K562 (cell line): ENCODE data around the gene TGM5. TPM values are rescaled to one million over a fixed set of nuclear protein-coding genes. Genes with fewer than 3 reads are reported as not detected.

ENCODE experiments used
- ATAC-seq: fragments of 200-7000 bp; cut with Tn5 transposase; 3 replicates; pipeline ENCODE4 v1.9.1; 2020; ENCODE audit warnings: moderate library complexity
- BruUV-seq: library from RNA; stranded (reverse); fragments of 400-500 nt; replicated peaks from 2 replicates; lab custom pipeline; 2021; lab: Mats Ljungman, UMichigan
- CTCF ChIA-PET: fragments of 300-600 bp; formaldehyde crosslinking; extraction: SDS; loops from one replicate; lab custom pipeline; 2021; ENCODE audit warnings: low intra/inter-chr PET ratio; lab: Yijun Ruan, JAX
- POLR2A ChIA-PET: fragments of 300-600, 350-650 bp; sonication (Branson Sonifier 250); formaldehyde crosslinking; extraction: SDS; loops from one replicate; lab custom pipeline; 2021; ENCODE audit warnings: antibody characterized with exemption, inconsistent platforms; lab: Yijun Ruan, JAX
- DNase-seq, 4 experiments: peaks; one replicate each; pipeline versions ENCODE4 v3.0.0 to v3.0.0-alpha.2; 2011 to 2018; ENCODE audit warnings: low spot score in 3 of 4, mixed read lengths in 3 of 4; ENCODE audit errors: extremely low read depth in 1 of 4
- FAIRE-seq: peaks from 2 replicates; lab custom pipeline; 2011; peaks lifted over from hg19 to GRCh38; lab: Jason Lieb, UNC
- H2AFZ ChIP-seq: 2 replicates; pipeline ENCODE4 v1.6.0; 2011; ENCODE audit warnings: low read depth, low read length, control low read depth, inconsistent platforms
- H3K27ac ChIP-seq: fragments of 200-600 bp; 3 replicates; pipeline ENCODE4 v1.8.0; 2011; ENCODE audit warnings: low read depth, mild to moderate bottlenecking, control low read depth, inconsistent platforms, low read length, moderate library complexity, mixed read lengths; ENCODE audit errors: extremely low read depth
- H3K27me3 ChIP-seq, 2 experiments: fragments of 300-600 bp in 1 of 2; 2 replicates in 1 of 2; 3 replicates in 1 of 2; pipeline versions ENCODE4 v1.6.0 to v1.8.0; 2011; ENCODE audit warnings: inconsistent platforms in 2 of 2, low read length in 2 of 2, mild to moderate bottlenecking in 1 of 2, mixed read lengths in 1 of 2, moderate library complexity in 1 of 2; ENCODE audit not compliant: control insufficient read depth in 2 of 2, insufficient read depth in 2 of 2
- H3K36me3 ChIP-seq: fragments of 300-600 bp; 3 replicates; pipeline ENCODE4 v1.8.0; 2011; ENCODE audit warnings: mild to moderate bottlenecking, low read length, inconsistent platforms; ENCODE audit not compliant: control insufficient read depth, insufficient read depth
- H3K4me1 ChIP-seq, 2 experiments: fragments of 200-600 bp in 1 of 2; replicated peaks in 1 of 2; 2 replicates in 1 of 2; 3 replicates in 1 of 2; pipeline versions ENCODE4 v1.5.1 to v1.8.0; 2011; ENCODE audit warnings: inconsistent platforms in 2 of 2, low read length in 2 of 2, mild to moderate bottlenecking in 1 of 2, mixed read lengths in 1 of 2, moderate library complexity in 1 of 2; ENCODE audit not compliant: control insufficient read depth in 2 of 2, insufficient read depth in 2 of 2
- H3K4me2 ChIP-seq: 2 replicates; pipeline ENCODE4 v1.6.1; 2011; ENCODE audit warnings: low read length, control low read depth, inconsistent platforms, mixed read lengths; ENCODE audit not compliant: insufficient read depth
- H3K4me3 ChIP-seq: fragments of 200-600 bp; sonication (generic), shearing (Covaris generic); 2 replicates; pipeline ENCODE4 v1.5.1; 2016; ENCODE audit warnings: control low read depth, inconsistent platforms
- H3K79me2 ChIP-seq: fragments of 200-600 bp; 3 replicates; pipeline ENCODE4 v1.8.0; 2011; ENCODE audit warnings: low read length, inconsistent platforms; ENCODE audit not compliant: control insufficient read depth, insufficient read depth
- H3K9ac ChIP-seq, 2 experiments: 2 replicates each; pipeline versions ENCODE4 v1.6.0 to v1.6.1; 2011; ENCODE audit warnings: low read depth in 2 of 2, low read length in 2 of 2, control low read depth in 1 of 2, inconsistent platforms in 1 of 2, mild to moderate bottlenecking in 1 of 2, mixed read lengths in 1 of 2; ENCODE audit not compliant: insufficient read depth in 1 of 2
- H3K9me1 ChIP-seq: one replicate; pipeline ENCODE4 v1.6.0; 2011; ENCODE audit warnings: inconsistent platforms, mild to moderate bottlenecking, low read length, moderate library complexity; ENCODE audit not compliant: control insufficient read depth, insufficient read depth
- H3K9me3 ChIP-seq: replicated peaks from 2 replicates; pipeline ENCODE4 v1.5.1; 2011; ENCODE audit warnings: low read depth, low read length, inconsistent platforms; ENCODE audit not compliant: control insufficient read depth, insufficient read depth
- H4K20me1 ChIP-seq: replicated peaks from 2 replicates; pipeline ENCODE4 v1.6.1; 2011; ENCODE audit warnings: low read length, inconsistent platforms, mixed read lengths; ENCODE audit not compliant: control insufficient read depth, insufficient read depth
- FOXM1 ChIP-seq, 2 experiments: fragments of 450-650 bp in 1 of 2; sonication (generic) in 1 of 2; formaldehyde crosslinking in 1 of 2; IDR thresholded peaks; 2 replicates each; pipeline versions ENCODE4 v1.6.1 to v1.9.0; 2017 to 2022; ENCODE audit warnings: low read depth in 2 of 2, mild to moderate bottlenecking in 2 of 2, missing genetic modification reagents in 1 of 2, moderate library complexity in 1 of 2
- FUS ChIP-seq: fragments of 200-400 bp; formaldehyde crosslinking; optimal IDR thresholded peaks from 2 replicates; pipeline ENCODE3; 2017; ENCODE audit warnings: low read depth, low read length
- HNRNPL ChIP-seq: fragments of 200-400 bp; formaldehyde crosslinking; IDR thresholded peaks from 2 replicates; pipeline ENCODE4 v1.6.1; 2017; ENCODE audit warnings: low read depth, mild to moderate bottlenecking, low read length
- KAT8 ChIP-seq: fragments of 450-650 bp; IDR thresholded peaks from 2 replicates; pipeline ENCODE4 v1.6.1; 2016; ENCODE audit warnings: low read depth, mild to moderate bottlenecking
- MCM7 ChIP-seq, 2 experiments: fragments of 450-650 bp; IDR thresholded peaks; 2 replicates each; pipeline ENCODE4 v1.6.1; 2016 to 2018
- MTA1 ChIP-seq: fragments of 450-650 bp; IDR thresholded peaks from 2 replicates; pipeline ENCODE4 v1.6.1; 2017; ENCODE audit warnings: borderline replicate concordance
- MYC ChIP-seq, 2 experiments: fragments of 250-450 bp in 1 of 2; sonication (Bioruptor Pico) in 1 of 2; IDR thresholded peaks; 2 replicates each; pipeline versions ENCODE4 v1.5.1 to v1.6.1; 2012 to 2021; ENCODE audit warnings: low read depth in 2 of 2, borderline replicate concordance in 1 of 2, improper control_type of control experiment in 1 of 2, low read length in 1 of 2, mild to moderate bottlenecking in 1 of 2, moderate library complexity in 1 of 2
- NELFE ChIP-seq: IDR thresholded peaks from 2 replicates; pipeline ENCODE4 v1.6.1; 2011; ENCODE audit warnings: mild to moderate bottlenecking; ENCODE audit not compliant: insufficient read depth, insufficient read length
- PHF20 ChIP-seq: fragments of 450-650 bp; IDR thresholded peaks from 2 replicates; pipeline ENCODE4 v1.6.1; 2018; ENCODE audit not compliant: partially characterized antibody
- TEAD2 ChIP-seq: fragments of 450-650 bp; IDR thresholded peaks from 2 replicates; pipeline ENCODE4 v1.6.1; 2016; ENCODE audit warnings: missing genetic modification characterization, control low read depth, missing compliant biosample characterization
- ZNF263 ChIP-seq: sonication (generic); formaldehyde crosslinking; IDR thresholded peaks from 2 replicates; pipeline ENCODE4 v1.8.0; 2022; ENCODE audit warnings: mild to moderate bottlenecking, missing genetic modification reagents, borderline replicate concordance
- WGBS: fragments of 100-300 bp; shearing (Covaris generic); methylation state at CpG from one replicate; pipeline ENCODE4 v1.1.6; 2016; ENCODE audit warnings: low coverage, mixed read lengths; ENCODE audit not compliant: insufficient coverage; ENCODE audit errors: missing lambda C conversion rate; 5-methylcytosine and 5-hydroxymethylcytosine counted together
- in situ Hi-C: fragments of 300-500 bp; cut with MboI; formaldehyde crosslinking; loops from 4 replicates; pipeline ENCODE4 v1.15.0; 2018; ENCODE audit warnings: inconsistent platforms, mixed read lengths
- intact Hi-C: fragments of 100-400 bp; cut with micrococcal nuclease; formaldehyde crosslinking; loops from 2 replicates; pipeline ENCODE4 v1.14.2; 2022
- polyA plus RNA-seq, 8 experiments: library from polyadenylated mRNA; depleted of rRNA in 4 of 8; stranded (reverse) in 5 of 8; unstranded in 3 of 8; fragments of >200 nt; fragmentation: Nextera tagmentation in 2 of 8; fragmentation: Illumina TruSeq in 1 of 8; extraction: Ambion mirVana in 2 of 8; extraction: Trizol in 1 of 8; gene quantifications; 2 replicates each; pipeline versions ENCODE4 v1.2.1 to v1.2.3, GENCODE V29; 2011 to 2014; ENCODE audit warnings: inconsistent platforms in 1 of 8, missing spikeins in 1 of 8
- total RNA-seq, 7 experiments: library from RNA; depleted of rRNA in 6 of 7; stranded (reverse); fragments of >200 nt in 6 of 7; fragmentation: Illumina TruSeq in 2 of 7; extraction: Trizol in 2 of 7; gene quantifications; 2 replicates each; pipeline versions ENCODE4 v1.2.1 to v1.2.3, GENCODE V29; 2011 to 2021; ENCODE audit warnings: low replicate concordance in 1 of 7
- TF ChIP-seq, protein P1 (sequence below): IDR thresholded peaks from 3 replicates; pipeline ENCODE4 v1.6.1; 2011; ENCODE audit warnings: borderline replicate concordance, mild to moderate bottlenecking; ENCODE audit not compliant: insufficient read length, insufficient read depth
- TF ChIP-seq, protein P2 (sequence below): fragments of 450-650 bp; IDR thresholded peaks from 2 replicates; pipeline ENCODE4 v1.6.1; 2017; ENCODE audit warnings: antibody characterized with exemption, mild to moderate bottlenecking
- TF ChIP-seq, protein P3 (sequence below): sonication (generic); formaldehyde crosslinking; IDR thresholded peaks from 2 replicates; pipeline ENCODE4 v1.8.0; 2022; ENCODE audit warnings: mild to moderate bottlenecking, low read depth, missing genetic modification reagents

TGM5 gene
- total and polyA plus RNA-seq, 9 of the 15 experiments (the other 6 are each of a cell fraction or from before 2014, with no cell fraction given): 0.03 to 0.10 (median 0.07) TPM; not detected in 6

DNA sequence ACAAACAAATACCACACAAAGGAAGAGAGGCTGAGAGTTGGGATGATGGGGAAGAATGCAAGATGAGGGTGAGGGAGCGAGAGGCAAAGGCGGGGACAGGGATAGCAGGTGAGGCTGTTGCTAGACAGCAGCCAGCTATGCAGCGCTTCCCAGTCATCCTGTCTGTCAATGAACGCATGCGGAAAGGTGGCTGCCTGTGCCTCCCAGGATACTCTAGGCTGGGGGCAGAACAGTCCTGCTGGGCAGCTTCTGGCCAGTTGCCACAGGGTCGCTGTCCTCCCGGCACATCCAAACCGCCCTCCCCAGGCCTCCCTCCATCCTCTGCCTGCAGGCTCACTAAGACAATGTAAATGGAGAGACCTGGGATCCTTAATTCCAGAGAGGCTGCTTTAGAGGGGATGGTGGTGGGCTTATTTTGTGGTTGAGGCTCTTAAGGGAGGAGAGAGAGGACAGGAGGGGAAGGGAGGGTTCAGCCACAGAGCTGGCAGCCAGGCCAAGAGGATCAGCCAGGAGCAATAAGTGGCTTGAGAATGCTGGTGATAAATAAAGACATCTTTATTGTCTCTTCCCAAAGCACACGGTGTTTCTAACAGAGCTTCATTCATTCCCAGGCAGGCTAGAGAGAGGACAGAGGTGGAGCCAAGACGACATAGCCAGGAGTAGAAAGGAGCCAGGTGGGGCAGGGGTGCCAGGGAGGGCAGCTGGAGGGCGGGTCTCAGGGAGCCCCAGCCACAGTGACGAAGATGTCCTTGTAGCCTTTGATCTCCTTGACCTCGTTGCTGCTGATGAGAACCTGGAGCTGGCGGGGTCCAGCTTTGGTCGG is 9.2 kb upstream of the TGM5 start:
- Histone ChIP-seq H3K4me1 (no peaks in the 10 kb centered on the region), H3K36me3 (no peaks in the 10 kb centered on the region), H3K4me3 (no peak overlapping the region), H4K20me1 (no peaks in the 10 kb centered on the region; the same call in 1 of the 2 replicates), H3K9me1 (no peaks in the 10 kb centered on the region), H3K9me3 (no peaks in the 10 kb centered on the region), H3K27me3 (peaks cover 45 to 66% of the 10 kb centered on the region in 2 experiments; a peak in 4 of 5 replicates), H3K27ac (no peak overlapping the region), H2AFZ (no peak overlapping the region), H3K9ac (0 out of 4 replicates have a peak overlapping the region, but pooled peaks of 1 of the 2 experiments have one; percentile 29), H3K79me2 (no peaks in the 10 kb centered on the region), H3K4me2 (no peak overlapping the region)
- FAIRE-seq: no peak
- BruUV-seq: no TSS peak
- in situ Hi-C loops: loop anchor here (5.0 to 10.0 kb wide), 2 partner anchors 69 to 561 kb away; no protein-coding TSS in a partner anchor
- CTCF ChIA-PET: no interaction called here
- no peak for DNase-seq
- no peak for ATAC-seq
- intact Hi-C loops: no loop called here
- 9% methylated on average over 15 of the region's 15 CpGs for WGBS
- POLR2A ChIA-PET: interaction anchor here (0.6 to 1.6 kb wide), 6 partner anchors 8 to 84 kb away, joined by 3 to 5 read pairs (median 3); no protein-coding TSS in a partner anchor
- no peak for TF ChIP-seq ZNF263 (CRISPR knock-in tag)
- TF ChIP-seq MYC (IDR thresholded peaks at IDR 0.05; ENCODE audit: low read depth, low read length): no peak
- no peak for TF ChIP-seq MYC (CRISPR knock-in tag; IDR thresholded peaks at IDR 0.05; ENCODE audit: borderline replicate concordance, low read depth)
- TF ChIP-seq HNRNPL: no peak
- TF ChIP-seq, protein P1, sequence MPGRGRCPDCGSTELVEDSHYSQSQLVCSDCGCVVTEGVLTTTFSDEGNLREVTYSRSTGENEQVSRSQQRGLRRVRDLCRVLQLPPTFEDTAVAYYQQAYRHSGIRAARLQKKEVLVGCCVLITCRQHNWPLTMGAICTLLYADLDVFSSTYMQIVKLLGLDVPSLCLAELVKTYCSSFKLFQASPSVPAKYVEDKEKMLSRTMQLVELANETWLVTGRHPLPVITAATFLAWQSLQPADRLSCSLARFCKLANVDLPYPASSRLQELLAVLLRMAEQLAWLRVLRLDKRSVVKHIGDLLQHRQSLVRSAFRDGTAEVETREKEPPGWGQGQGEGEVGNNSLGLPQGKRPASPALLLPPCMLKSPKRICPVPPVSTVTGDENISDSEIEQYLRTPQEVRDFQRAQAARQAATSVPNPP: no peak
- no peak for TF ChIP-seq KAT8
- TF ChIP-seq MCM7 (IDR thresholded peaks at IDR 0.05): no peak
- TF ChIP-seq, protein P2, sequence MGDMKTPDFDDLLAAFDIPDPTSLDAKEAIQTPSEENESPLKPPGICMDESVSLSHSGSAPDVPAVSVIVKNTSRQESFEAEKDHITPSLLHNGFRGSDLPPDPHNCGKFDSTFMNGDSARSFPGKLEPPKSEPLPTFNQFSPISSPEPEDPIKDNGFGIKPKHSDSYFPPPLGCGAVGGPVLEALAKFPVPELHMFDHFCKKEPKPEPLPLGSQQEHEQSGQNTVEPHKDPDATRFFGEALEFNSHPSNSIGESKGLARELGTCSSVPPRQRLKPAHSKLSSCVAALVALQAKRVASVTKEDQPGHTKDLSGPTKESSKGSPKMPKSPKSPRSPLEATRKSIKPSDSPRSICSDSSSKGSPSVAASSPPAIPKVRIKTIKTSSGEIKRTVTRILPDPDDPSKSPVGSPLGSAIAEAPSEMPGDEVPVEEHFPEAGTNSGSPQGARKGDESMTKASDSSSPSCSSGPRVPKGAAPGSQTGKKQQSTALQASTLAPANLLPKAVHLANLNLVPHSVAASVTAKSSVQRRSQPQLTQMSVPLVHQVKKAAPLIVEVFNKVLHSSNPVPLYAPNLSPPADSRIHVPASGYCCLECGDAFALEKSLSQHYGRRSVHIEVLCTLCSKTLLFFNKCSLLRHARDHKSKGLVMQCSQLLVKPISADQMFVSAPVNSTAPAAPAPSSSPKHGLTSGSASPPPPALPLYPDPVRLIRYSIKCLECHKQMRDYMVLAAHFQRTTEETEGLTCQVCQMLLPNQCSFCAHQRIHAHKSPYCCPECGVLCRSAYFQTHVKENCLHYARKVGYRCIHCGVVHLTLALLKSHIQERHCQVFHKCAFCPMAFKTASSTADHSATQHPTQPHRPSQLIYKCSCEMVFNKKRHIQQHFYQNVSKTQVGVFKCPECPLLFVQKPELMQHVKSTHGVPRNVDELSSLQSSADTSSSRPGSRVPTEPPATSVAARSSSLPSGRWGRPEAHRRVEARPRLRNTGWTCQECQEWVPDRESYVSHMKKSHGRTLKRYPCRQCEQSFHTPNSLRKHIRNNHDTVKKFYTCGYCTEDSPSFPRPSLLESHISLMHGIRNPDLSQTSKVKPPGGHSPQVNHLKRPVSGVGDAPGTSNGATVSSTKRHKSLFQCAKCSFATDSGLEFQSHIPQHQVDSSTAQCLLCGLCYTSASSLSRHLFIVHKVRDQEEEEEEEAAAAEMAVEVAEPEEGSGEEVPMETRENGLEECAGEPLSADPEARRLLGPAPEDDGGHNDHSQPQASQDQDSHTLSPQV: no peak
- no peak for TF ChIP-seq FUS
- TF ChIP-seq FOXM1 (IDR thresholded peaks at IDR 0.05; ENCODE audit: low read depth): no peak
- TF ChIP-seq FOXM1 (CRISPR knock-in tag; IDR thresholded peaks at IDR 0.05; ENCODE audit: low read depth): no peak
- TF ChIP-seq, protein P3, sequence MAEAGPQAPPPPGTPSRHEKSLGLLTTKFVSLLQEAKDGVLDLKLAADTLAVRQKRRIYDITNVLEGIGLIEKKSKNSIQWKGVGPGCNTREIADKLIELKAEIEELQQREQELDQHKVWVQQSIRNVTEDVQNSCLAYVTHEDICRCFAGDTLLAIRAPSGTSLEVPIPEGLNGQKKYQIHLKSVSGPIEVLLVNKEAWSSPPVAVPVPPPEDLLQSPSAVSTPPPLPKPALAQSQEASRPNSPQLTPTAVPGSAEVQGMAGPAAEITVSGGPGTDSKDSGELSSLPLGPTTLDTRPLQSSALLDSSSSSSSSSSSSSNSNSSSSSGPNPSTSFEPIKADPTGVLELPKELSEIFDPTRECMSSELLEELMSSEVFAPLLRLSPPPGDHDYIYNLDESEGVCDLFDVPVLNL (CRISPR knock-in tag): no peak
- TF ChIP-seq TEAD2 (tag): no peak
- no peak for TF ChIP-seq NELFE
- TF ChIP-seq PHF20: no peak
- no peak for TF ChIP-seq MTA1
